Tibial artery (tissue), 4 donors: ENCODE results near the gene EMC9.
"Not testable (repeated sequence)": the region's sequence is repeated elsewhere in the genome, so short reads cannot be mapped to it uniquely, and the experiment has no call there.

ENCODE experiments used
- DNase-seq, 2 donors: peaks; one replicate each; pipeline ENCODE4 v3.0.0-alpha.2; 2019
- H3K27ac ChIP-seq, 2 donors: fragments of 200-600 bp; sonication (generic) in 1 of 2; 1 replicate in 1 of 2; 2 replicates in 1 of 2; pipeline ENCODE4 v1.5.1; 2018 to 2019; ENCODE audit warnings: mild to moderate bottlenecking in 1 of 2
- H3K27me3 ChIP-seq, 2 donors: fragments of 200-600 bp; sonication (generic) in 1 of 2; one replicate each; pipeline versions ENCODE4 v1.5.1 to v1.6.0; 2016 to 2019
- H3K36me3 ChIP-seq, 3 donors: fragments of 200-600 bp; sonication (generic) in 2 of 3; one replicate each; pipeline ENCODE4 v1.5.1; 2016 to 2019; ENCODE audit warnings: mild to moderate bottlenecking in 2 of 3
- H3K4me1 ChIP-seq, 4 donors: fragments of 200-600 bp; sonication (generic) in 2 of 4; 1 replicate in 3 of 4; 2 replicates in 1 of 4; pipeline ENCODE4 v1.5.1; 2016 to 2019
- H3K4me3 ChIP-seq, 2 donors: fragments of 200-600 bp; sonication (generic) in 1 of 2; 1 replicate in 1 of 2; 2 replicates in 1 of 2; pipeline ENCODE4 v1.5.1; 2018 to 2019; ENCODE audit warnings: mild to moderate bottlenecking in 2 of 2
- H3K9me3 ChIP-seq, 3 donors: fragments of 200-600 bp; sonication (generic) in 1 of 3; one replicate each; pipeline ENCODE4 v1.5.1; 2016 to 2019
- CTCF ChIP-seq, 2 experiments: fragments of 200-600 bp in 1 of 2; fragments of 450-650 bp in 1 of 2; IDR thresholded peaks; one replicate each; pipeline ENCODE4 v1.5.1; 2017 to 2019; ENCODE audit warnings: antibody characterized with exemption in 2 of 2, mild to moderate bottlenecking in 1 of 2, moderate library complexity in 1 of 2
- intact Hi-C: fragments of 100-400 bp; cut with DNase I; formaldehyde crosslinking; loops from one replicate; pipeline ENCODE4 v1.15.0; 2023; ENCODE audit warnings: low total_unique reads

Gene EMC9

GRCh38 chr14:24106672-24107271 lies 34.6 kb downstream of the EMC9 start:
- no peak for DNase-seq
- Histone ChIP-seq H3K9me3 (no peaks in the 10 kb centered on the region), H3K27me3 (no peaks in the 10 kb centered on the region), H3K36me3 (peaks cover 0 to 18% (median 13%) of the 10 kb centered on the region in 3 donors), H3K4me1 (peaks cover 0 to 5% (median 4%) of the 10 kb centered on the region in 4 donors), H3K4me3 (no peak overlapping the region), H3K27ac (no peak overlapping the region)
- no peak for TF ChIP-seq CTCF (IDR thresholded peaks at IDR 0.05)
- intact Hi-C loops: loop anchor here (5.0 kb wide), 2 partner anchors 49 to 94 kb away; no protein-coding TSS in a partner anchor

- H3K9me3 ChIP-seq, H3K4me1 ChIP-seq, H3K4me3 ChIP-seq, H3K27me3 ChIP-seq, DNase-seq, H3K27ac ChIP-seq: not testable (repeated sequence)
- peaks cover 0 to 21% (median 17%) of the 10 kb centered on the region in 3 donors for H3K36me3 ChIP-seq
- intact Hi-C loops: loop anchor here (5.0 kb wide), 2 partner anchors 48 to 93 kb away; no protein-coding TSS in a partner anchor
These were observed 35.7 kb downstream of the EMC9 start for GRCh38 chr14:24105609-24106239.

GRCh38 chr14:24103451-24103850 lies 37.9 kb downstream of the EMC9 start:
- Histone ChIP-seq H3K9me3 (no peaks in the 10 kb centered on the region), H3K27ac (no peak overlapping the region), H3K27me3 (no peaks in the 10 kb centered on the region), H3K36me3 (peaks cover 0 to 44% (median 40%) of the 10 kb centered on the region in 3 donors), H3K4me1 (no peaks in the 10 kb centered on the region), H3K4me3 (no peak overlapping the region)
- intact Hi-C loops: no loop called here
- TF ChIP-seq CTCF (IDR thresholded peaks at IDR 0.05): no peak
- no peak for DNase-seq

GRCh38 chr14:24102357-24103048 lies 38.9 kb downstream of the EMC9 start:
- peaks cover 0 to 49% (median 46%) of the 10 kb centered on the region in 3 donors for H3K36me3 ChIP-seq
- H3K27me3 ChIP-seq: no peaks in the 10 kb centered on the region
- H3K9me3 ChIP-seq: no peaks in the 10 kb centered on the region
- intact Hi-C loops: no loop called here
- no peak overlapping the region for H3K4me3 ChIP-seq
- no peak overlapping the region for H3K27ac ChIP-seq
- no peak for DNase-seq
- no peaks in the 10 kb centered on the region for H3K4me1 ChIP-seq
- no peak for TF ChIP-seq CTCF (IDR thresholded peaks at IDR 0.05)

- H3K4me1 ChIP-seq: no peaks in the 10 kb centered on the region
These were observed 40.4 kb downstream of the EMC9 start for GRCh38 chr14:24100982-24101494.

More at GRCh38 chr14:24100982-24101494, 40.4 kb downstream of the EMC9 start:
- DNase-seq: no peak
- no peak overlapping the region for H3K4me3 ChIP-seq
- intact Hi-C loops: no loop called here
- no peak overlapping the region for H3K27ac ChIP-seq
- no peaks in the 10 kb centered on the region for H3K9me3 ChIP-seq
- H3K36me3 ChIP-seq: peaks cover 0 to 49% (median 46%) of the 10 kb centered on the region in 3 donors
- no peak for TF ChIP-seq CTCF (IDR thresholded peaks at IDR 0.05)
- no peaks in the 10 kb centered on the region for H3K27me3 ChIP-seq
